GM19452 (cell line): ENCODE data around the gene ZNF534.
"Not testable (repeated sequence)": the region's sequence is repeated elsewhere in the genome, so short reads cannot be mapped to it uniquely, and the experiment has no call there.

Experiments
- ATAC-seq: cut with Tn5 transposase; IDR thresholded peaks from one replicate; pipeline ENCODE4 v1.9.1; 2021; ENCODE audit not compliant: unreplicated experiment

ZNF534 gene

GRCh38 chr19:52494518-52494917 lies 65.6 kb downstream of the ZNF534 start:
- no peak for ATAC-seq

- ATAC-seq = no peak
Measured at GRCh38 chr19:52498571-52498970, 69.6 kb downstream of the ZNF534 start.

GRCh38 chr19:52500474-52500873 lies 71.5 kb downstream of the ZNF534 start:
- ATAC-seq = not testable (repeated sequence)

- ATAC-seq = not testable (repeated sequence)
Measured at GRCh38 chr19:52500991-52501390, 72.0 kb downstream of the ZNF534 start.
